Measurements from ENCODE around the gene HAAO.

DNA sequence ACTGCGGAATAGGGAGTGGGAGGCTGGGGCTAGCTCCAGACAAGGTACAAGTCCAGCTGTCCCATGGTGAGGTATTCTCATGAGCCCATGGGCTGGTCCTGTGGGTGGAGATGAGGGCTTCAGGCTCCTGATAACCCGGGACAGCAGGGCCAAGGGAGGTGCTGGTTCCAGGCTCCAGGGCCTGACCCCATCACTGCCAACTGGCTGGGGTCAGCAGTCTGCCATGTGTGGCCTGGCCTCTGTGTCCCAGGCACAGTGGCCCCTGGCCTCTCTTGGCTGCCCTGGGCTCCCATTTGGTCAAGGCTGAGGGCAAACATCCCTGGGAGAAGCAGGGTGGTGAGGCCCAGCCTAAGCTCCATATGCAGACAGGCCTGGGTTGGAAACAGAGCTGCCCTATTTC lies 27.5 kb downstream of the HAAO start:
- TF ChIP-seq POLR2A (IDR thresholded peaks at IDR 0.05; ENCODE audit: low read depth, low read length) = no peak
- TF ChIP-seq, protein P1, sequence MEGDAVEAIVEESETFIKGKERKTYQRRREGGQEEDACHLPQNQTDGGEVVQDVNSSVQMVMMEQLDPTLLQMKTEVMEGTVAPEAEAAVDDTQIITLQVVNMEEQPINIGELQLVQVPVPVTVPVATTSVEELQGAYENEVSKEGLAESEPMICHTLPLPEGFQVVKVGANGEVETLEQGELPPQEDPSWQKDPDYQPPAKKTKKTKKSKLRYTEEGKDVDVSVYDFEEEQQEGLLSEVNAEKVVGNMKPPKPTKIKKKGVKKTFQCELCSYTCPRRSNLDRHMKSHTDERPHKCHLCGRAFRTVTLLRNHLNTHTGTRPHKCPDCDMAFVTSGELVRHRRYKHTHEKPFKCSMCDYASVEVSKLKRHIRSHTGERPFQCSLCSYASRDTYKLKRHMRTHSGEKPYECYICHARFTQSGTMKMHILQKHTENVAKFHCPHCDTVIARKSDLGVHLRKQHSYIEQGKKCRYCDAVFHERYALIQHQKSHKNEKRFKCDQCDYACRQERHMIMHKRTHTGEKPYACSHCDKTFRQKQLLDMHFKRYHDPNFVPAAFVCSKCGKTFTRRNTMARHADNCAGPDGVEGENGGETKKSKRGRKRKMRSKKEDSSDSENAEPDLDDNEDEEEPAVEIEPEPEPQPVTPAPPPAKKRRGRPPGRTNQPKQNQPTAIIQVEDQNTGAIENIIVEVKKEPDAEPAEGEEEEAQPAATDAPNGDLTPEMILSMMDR (IDR thresholded peaks at IDR 0.05; ENCODE audit: extremely low read depth in 1 of 2, insufficient read depth in 1 of 2, low read depth in 1 of 2, low read length in 2 of 2) = no peak
- TF ChIP-seq, protein P2, sequence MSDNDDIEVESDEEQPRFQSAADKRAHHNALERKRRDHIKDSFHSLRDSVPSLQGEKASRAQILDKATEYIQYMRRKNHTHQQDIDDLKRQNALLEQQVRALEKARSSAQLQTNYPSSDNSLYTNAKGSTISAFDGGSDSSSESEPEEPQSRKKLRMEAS (IDR thresholded peaks at IDR 0.05; ENCODE audit: insufficient read depth, insufficient read length) = no peak
- no peak for TF ChIP-seq GATA2 (IDR thresholded peaks at IDR 0.05; ENCODE audit: insufficient read depth, insufficient read length, low read depth, low read length)
- no peak for TF ChIP-seq EZH2 (IDR thresholded peaks at IDR 0.05; ENCODE audit: borderline replicate concordance, low read depth, low read length, severe bottlenecking)
- no peak for TF ChIP-seq POLR2AphosphoS5 (IDR thresholded peaks at IDR 0.05; ENCODE audit: insufficient read depth, low read depth, low read length)
